T-cell (primary cell): ENCODE measurements around the gene SLC6A1. TPM values are rescaled to one million over a fixed set of nuclear protein-coding genes. Genes with fewer than 3 reads are reported as not detected.

Experiments used
- ATAC-seq, 4 experiments: fragments of 200-7000 bp in 3 of 4; fragments of 150-1000 bp in 1 of 4; cut with Tn5 transposase; replicated peaks in 1 of 4; 1 replicate in 3 of 4; 2 replicates in 1 of 4; pipeline ENCODE4 v1.10.0; 2021; ENCODE audit warnings: moderate library complexity in 3 of 4, mild to moderate bottlenecking in 2 of 4, moderate number of reproducible peaks in 1 of 4
- CTCF ChIA-PET, 2 donors: fragments of 300-600 bp; sonication (Branson Sonifier 250); formaldehyde crosslinking; loops; one replicate each; lab custom pipeline; 2022; ENCODE audit warnings: antibody characterized with exemption in 2 of 2; lab: Charles Lee
- POLR2A ChIA-PET, 2 donors: fragments of 300-600 bp; sonication (Branson Sonifier 250); formaldehyde crosslinking; loops; one replicate each; lab custom pipeline; 2022; ENCODE audit warnings: antibody characterized with exemption in 2 of 2; lab: Charles Lee
- DNase-seq, 35 experiments: peaks; one replicate each; pipeline versions ENCODE4 v3.0.0 to v3.0.0-alpha.2; 2013 to 2023
- H3K27ac ChIP-seq: one replicate; pipeline ENCODE4 v1.5.1; 2013; ENCODE audit warnings: low read length
- H3K27me3 ChIP-seq, 2 experiments: replicated peaks in 1 of 2; 1 replicate in 1 of 2; 2 replicates in 1 of 2; pipeline versions ENCODE4 v1.6.1 to v1.7.0; 2013; ENCODE audit warnings: low read length in 1 of 2, mixed read lengths in 1 of 2; ENCODE audit not compliant: control insufficient read depth in 2 of 2, insufficient read depth in 2 of 2; ENCODE audit errors: extremely low read depth in 1 of 2
- H3K36me3 ChIP-seq, 2 donors: 1 replicate in 1 of 2; 2 replicates in 1 of 2; pipeline versions ENCODE4 v1.6.1 to v1.7.0; 2013; ENCODE audit warnings: low read length in 1 of 2; ENCODE audit not compliant: control insufficient read depth in 2 of 2, insufficient read depth in 1 of 2; ENCODE audit errors: extremely low read depth in 1 of 2
- H3K4me1 ChIP-seq, 2 experiments: 1 replicate in 1 of 2; 2 replicates in 1 of 2; pipeline versions ENCODE4 v1.6.1 to v1.7.0; 2013; ENCODE audit warnings: low read length in 2 of 2, mixed read lengths in 1 of 2; ENCODE audit not compliant: insufficient read depth in 2 of 2, control insufficient read depth in 1 of 2; ENCODE audit errors: extremely low read depth in 1 of 2
- H3K4me3 ChIP-seq, 2 donors: 1 replicate in 1 of 2; 2 replicates in 1 of 2; pipeline versions ENCODE4 v1.5.1 to v1.7.0; 2013; ENCODE audit warnings: mild to moderate bottlenecking in 2 of 2, low read length in 1 of 2, moderate library complexity in 1 of 2; ENCODE audit not compliant: control insufficient read depth in 1 of 2; ENCODE audit errors: extremely low read depth in 1 of 2
- H3K9me3 ChIP-seq: 2 replicates; pipeline ENCODE4 v1.7.0; 2013
- H3K27ac Mint-ChIP-seq, 2 donors: one replicate each; pipeline ENCODE4 v1.8.0; 2020 to 2021; ENCODE audit warnings: mild to moderate bottlenecking in 2 of 2, mixed read lengths in 2 of 2
- H3K27me3 Mint-ChIP-seq, 2 donors: one replicate each; pipeline ENCODE4 v1.8.0; 2021 to 2022; ENCODE audit warnings: mixed read lengths in 2 of 2
- H3K36me3 Mint-ChIP-seq: one replicate; pipeline ENCODE4 v1.8.0; 2021; ENCODE audit warnings: mixed read lengths
- H3K4me1 Mint-ChIP-seq, 3 donors: one replicate each; pipeline ENCODE4 v1.8.0; 2020 to 2022; ENCODE audit warnings: mixed read lengths in 3 of 3, mild to moderate bottlenecking in 1 of 3
- H3K4me3 Mint-ChIP-seq, 3 donors: one replicate each; pipeline ENCODE4 v1.8.0; 2020 to 2022; ENCODE audit warnings: mild to moderate bottlenecking in 3 of 3, mixed read lengths in 3 of 3, moderate library complexity in 3 of 3
- H3K9me3 Mint-ChIP-seq, 3 donors: one replicate each; pipeline ENCODE4 v1.8.0; 2020 to 2022; ENCODE audit warnings: mixed read lengths in 3 of 3
- WGBS: methylation state at CpG from one replicate; pipeline ENCODE4 v1.1.5; 2013; ENCODE audit warnings: missing lambda C conversion rate; ENCODE audit not compliant: insufficient coverage; 5-methylcytosine and 5-hydroxymethylcytosine counted together
- total RNA-seq, 35 experiments: library from RNA in 6 of 35; stranded (reverse) in 6 of 35; fragments of 120-200 nt in 1 of 35; gene quantifications; one replicate each; pipeline versions ENCODE4 v1.2.1 to v1.2.4 and lab custom pipeline; 2013 to 2026

SLC6A1 gene
- total RNA-seq, 5 donors from 2014 or later (not counting 1 experiment from before 2014, with no cell fraction given), result 0.13 to 0.16 TPM; not detected in 3

GRCh38 chr3:10950476-10951294 lies 41.9 kb upstream of the SLC6A1 start:
- no peaks in the 10 kb centered on the region for H3K36me3 ChIP-seq
- Mint-ChIP-seq H3K27ac (no peak overlapping the region), H3K4me1 (no peaks in the 10 kb centered on the region), H3K9me3 (no peaks in the 10 kb centered on the region), H3K27me3 (peaks cover 14 to 24% of the 10 kb centered on the region in 2 donors), H3K36me3 (no peaks in the 10 kb centered on the region), H3K4me3 (no peak overlapping the region)
- ATAC-seq (no peak), DNase-seq (no peak)
- H3K9me3 ChIP-seq, result no peaks in the 10 kb centered on the region
- POLR2A ChIA-PET, result no interaction called here
- no peaks in the 10 kb centered on the region for H3K4me1 ChIP-seq
- CTCF ChIA-PET, result interaction anchor here in 1 of 2 donors (0.6 to 0.7 kb wide), 2 partner anchors 192 to 472 kb away, joined by 3 to 8 read pairs; no protein-coding TSS in a partner anchor
- no peak overlapping the region for H3K4me3 ChIP-seq
- WGBS, result 56% methylated on average over 7 of the region's 12 CpGs
- H3K27me3 ChIP-seq, result peaks cover 0 to 17% of the 10 kb centered on the region in 2 experiments
- no peak overlapping the region for H3K27ac ChIP-seq

GRCh38 chr3:10951295-10951926 lies 41.1 kb upstream of the SLC6A1 start:
- ChIA-PET CTCF (interaction anchor here in 1 of 2 donors (0.6 kb wide), 1 partner anchor 471 kb away, joined by 3 read pairs; no protein-coding TSS in a partner anchor), POLR2A (no interaction called here)
- H3K27me3 Mint-ChIP-seq, result peaks cover 14 to 25% of the 10 kb centered on the region in 2 donors
- ATAC-seq (no peak), DNase-seq (no peak)
- Histone ChIP-seq H3K36me3 (no peaks in the 10 kb centered on the region), H3K9me3 (no peaks in the 10 kb centered on the region), H3K27ac (no peak overlapping the region), H3K4me1 (no peaks in the 10 kb centered on the region), H3K27me3 (peaks cover 0 to 17% of the 10 kb centered on the region in 2 experiments), H3K4me3 (no peak overlapping the region)
- WGBS, result 81% methylated on average over 4 of the region's 7 CpGs
- H3K4me3 Mint-ChIP-seq, result no peak overlapping the region
- no peaks in the 10 kb centered on the region for H3K4me1 Mint-ChIP-seq
- H3K27ac Mint-ChIP-seq, result no peak overlapping the region
- H3K9me3 Mint-ChIP-seq, result no peaks in the 10 kb centered on the region
- no peaks in the 10 kb centered on the region for H3K36me3 Mint-ChIP-seq

- no peaks in the 10 kb centered on the region for H3K9me3 Mint-ChIP-seq
- no CpG with 5 or more reads among the region's 3 CpGs for WGBS
- no peak overlapping the region for H3K27ac ChIP-seq
- H3K4me3 Mint-ChIP-seq, result no peak overlapping the region
- H3K27me3 ChIP-seq, result peaks cover 0 to 22% of the 10 kb centered on the region in 2 experiments
- POLR2A ChIA-PET, result no interaction called here
- H3K36me3 Mint-ChIP-seq, result no peaks in the 10 kb centered on the region
- H3K27me3 Mint-ChIP-seq, result peaks cover 14 to 23% of the 10 kb centered on the region in 2 donors
- CTCF ChIA-PET, result no interaction called here
- DNase-seq (no peak), ATAC-seq (no peak)
- no peaks in the 10 kb centered on the region for H3K4me1 Mint-ChIP-seq
- no peaks in the 10 kb centered on the region for H3K9me3 ChIP-seq
- no peak overlapping the region for H3K4me3 ChIP-seq
- H3K36me3 ChIP-seq, result no peaks in the 10 kb centered on the region
- no peak overlapping the region for H3K27ac Mint-ChIP-seq
- no peaks in the 10 kb centered on the region for H3K4me1 ChIP-seq
Observed at GRCh38 chr3:10952525-10952924, 40.0 kb upstream of the SLC6A1 start.

GRCh38 chr3:10954740-10955139 lies 37.8 kb upstream of the SLC6A1 start:
- Histone ChIP-seq H3K36me3 (no peaks in the 10 kb centered on the region), H3K4me3 (no peak overlapping the region), H3K27me3 (peaks cover 0 to 25% of the 10 kb centered on the region in 2 experiments), H3K4me1 (no peaks in the 10 kb centered on the region), H3K27ac (no peak overlapping the region), H3K9me3 (no peaks in the 10 kb centered on the region)
- ATAC-seq (no peak), DNase-seq (no peak)
- Mint-ChIP-seq H3K9me3 (no peaks in the 10 kb centered on the region), H3K4me3 (no peak overlapping the region), H3K36me3 (no peaks in the 10 kb centered on the region), H3K27me3 (peaks cover 14% of the 10 kb centered on the region in 2 donors), H3K4me1 (no peaks in the 10 kb centered on the region), H3K27ac (no peak overlapping the region)
- ChIA-PET POLR2A (no interaction called here), CTCF (no interaction called here)
- WGBS, result 43% methylated on average over 2 of the region's 3 CpGs

- ChIA-PET POLR2A (no interaction called here), CTCF (no interaction called here)
- Histone ChIP-seq H3K36me3 (no peaks in the 10 kb centered on the region), H3K27ac (no peak overlapping the region), H3K9me3 (no peaks in the 10 kb centered on the region), H3K4me3 (no peak overlapping the region), H3K27me3 (peaks cover 0 to 33% of the 10 kb centered on the region in 2 experiments), H3K4me1 (no peaks in the 10 kb centered on the region)
- H3K27me3 Mint-ChIP-seq, result peaks cover 14% of the 10 kb centered on the region in 2 donors
- H3K36me3 Mint-ChIP-seq, result no peaks in the 10 kb centered on the region
- no peaks in the 10 kb centered on the region for H3K4me1 Mint-ChIP-seq
- no peak for DNase-seq
- no peaks in the 10 kb centered on the region for H3K9me3 Mint-ChIP-seq
- WGBS, result 66% methylated on average over 13 of the region's 15 CpGs
- ATAC-seq, result no peak
- H3K4me3 Mint-ChIP-seq, result no peak overlapping the region
- H3K27ac Mint-ChIP-seq, result no peak overlapping the region
Observed at GRCh38 chr3:10955711-10956453, 36.7 kb upstream of the SLC6A1 start.

GRCh38 chr3:10956531-10956930 lies 36.0 kb upstream of the SLC6A1 start:
- Histone ChIP-seq H3K27ac (no peak overlapping the region), H3K9me3 (no peaks in the 10 kb centered on the region), H3K36me3 (no peaks in the 10 kb centered on the region), H3K4me3 (no peak overlapping the region), H3K27me3 (peaks cover 0 to 27% of the 10 kb centered on the region in 2 experiments), H3K4me1 (no peaks in the 10 kb centered on the region)
- DNase-seq (no peak), ATAC-seq (no peak)
- Mint-ChIP-seq H3K4me1 (no peaks in the 10 kb centered on the region), H3K9me3 (no peaks in the 10 kb centered on the region), H3K36me3 (no peaks in the 10 kb centered on the region), H3K4me3 (no peak overlapping the region), H3K27me3 (peaks cover 12 to 13% of the 10 kb centered on the region in 2 donors), H3K27ac (no peak overlapping the region)
- 40% methylated on average over 2 of the region's 4 CpGs for WGBS
- ChIA-PET POLR2A (no interaction called here), CTCF (no interaction called here)
